Fibroblast of skin of abdomen (primary cell): Measurements from ENCODE around the gene SPATA1. TPM values are rescaled to one million over a fixed set of nuclear protein-coding genes. Genes with fewer than 3 reads are reported as not detected.
A peak's percentile ranks its signal among the peaks of the same experiment; 100 is the strongest.
"Not testable (repeated sequence)": the region's sequence is repeated elsewhere in the genome, so short reads cannot be mapped to it uniquely, and the experiment has no call there.

Source experiments
- DNase-seq: peaks from one replicate; pipeline ENCODE4 v3.0.0-alpha.2; 2013
- polyA plus RNA-seq, 2 experiments: library from polyadenylated mRNA; unstranded; fragments of 120-200 nt; gene quantifications; one replicate each; pipeline ENCODE4 v1.2.1, GENCODE V29; 2013; ENCODE audit not compliant: insufficient read length in 2 of 2

SPATA1 gene, protein sequence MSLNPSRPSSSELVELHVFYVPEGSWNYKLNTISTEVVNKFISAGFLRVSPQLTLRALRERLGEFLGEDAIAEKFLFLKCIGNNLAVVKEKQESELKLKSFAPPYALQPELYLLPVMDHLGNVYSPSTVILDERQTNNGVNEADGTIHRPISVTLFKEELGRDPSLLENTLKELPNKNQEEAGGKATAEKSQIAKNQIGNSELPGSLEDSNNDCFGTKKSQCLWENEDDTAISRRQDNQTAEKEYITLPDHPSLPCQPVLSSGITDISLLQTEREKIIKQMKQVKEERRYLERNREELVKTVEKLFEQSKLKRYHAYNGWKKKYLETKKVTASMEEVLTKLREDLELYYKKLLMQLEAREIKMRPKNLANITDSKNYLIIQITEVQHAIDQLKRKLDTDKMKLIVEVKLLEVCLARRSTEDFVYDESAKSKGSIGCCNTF
- 0.53 TPM for polyA plus RNA-seq (2013, experiment 1 of 2; ENCODE audit: insufficient read length)
- 0.83 TPM for polyA plus RNA-seq (2013, experiment 2 of 2; ENCODE audit: insufficient read length)

DNA sequence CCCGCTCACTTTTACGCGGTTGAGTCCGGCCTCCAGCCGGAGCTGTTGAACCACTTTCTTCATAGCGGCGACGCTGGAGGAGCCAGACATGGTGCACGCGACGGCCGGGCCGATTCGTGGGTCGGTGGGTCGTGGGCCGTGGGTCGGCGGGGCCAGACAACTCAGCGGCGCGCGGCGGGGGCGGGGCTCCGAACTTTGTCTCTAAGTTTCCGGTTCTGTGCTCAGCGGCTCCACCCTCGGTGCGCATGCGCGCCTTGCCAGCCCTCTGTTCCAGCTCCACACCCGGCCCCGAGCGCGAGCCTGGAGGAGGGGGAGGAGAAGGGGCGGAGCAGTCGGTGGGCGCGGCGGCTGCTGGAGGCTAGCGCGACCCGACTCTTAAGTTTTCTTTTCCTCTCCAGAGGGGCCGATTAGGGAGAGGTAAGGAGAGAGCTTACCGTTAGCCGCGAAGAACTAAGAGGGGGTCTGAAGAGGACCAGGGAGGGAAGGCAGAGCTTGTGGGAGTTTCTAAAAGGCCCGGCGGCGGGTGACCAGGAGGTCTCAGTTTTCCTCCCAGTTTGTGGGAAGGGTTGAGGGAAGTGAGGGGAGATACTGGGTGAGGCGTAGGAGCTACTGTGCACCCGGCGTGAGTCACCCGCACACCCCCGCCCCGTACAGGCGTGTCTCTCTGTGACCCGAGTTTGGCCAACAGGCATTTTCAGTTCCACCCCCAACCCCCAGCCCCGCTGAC is at the start of gene SPATA1, which contains the start of gene GNG5:
Gene SPATA1, plus strand, starts transcription at position 385 of the 727 bp plus-strand sequence. CDS start 9,974 bp downstream, outside the sequence.
Gene GNG5, minus strand, starts transcription at position 580 of the 727 bp plus-strand sequence. Its CDS starts 490 bp downstream, at position 90.
- peak; percentile 97 for DNase-seq

DNA sequence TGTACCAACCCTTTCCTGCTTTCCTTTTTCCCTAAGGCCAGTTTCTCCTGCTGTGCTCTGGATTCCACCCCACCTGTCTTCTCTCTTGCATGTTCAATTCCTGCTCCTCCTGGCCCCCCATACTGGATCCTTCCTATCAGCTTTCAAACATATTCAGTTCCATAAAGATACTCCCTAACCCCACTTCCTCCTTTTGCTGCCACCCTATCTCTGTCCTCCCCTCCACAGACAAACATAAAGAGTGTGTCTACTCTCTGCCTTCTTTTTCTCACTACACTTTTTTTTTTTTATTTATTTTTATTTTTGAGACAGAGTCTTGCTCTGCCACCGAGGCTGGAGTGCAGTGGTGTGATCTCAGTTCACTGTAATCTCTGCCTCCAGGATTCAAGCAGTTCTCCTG is 44.1 kb upstream of the SPATA1 start:
- DNase-seq = no peak

GRCh38 chr1:84467298-84467697 is 38.9 kb upstream of the SPATA1 start:
- DNase-seq = no peak

- DNase-seq = no peak
Observed at GRCh38 chr1:84476225-84476624, 30.0 kb upstream of the SPATA1 start.

DNA sequence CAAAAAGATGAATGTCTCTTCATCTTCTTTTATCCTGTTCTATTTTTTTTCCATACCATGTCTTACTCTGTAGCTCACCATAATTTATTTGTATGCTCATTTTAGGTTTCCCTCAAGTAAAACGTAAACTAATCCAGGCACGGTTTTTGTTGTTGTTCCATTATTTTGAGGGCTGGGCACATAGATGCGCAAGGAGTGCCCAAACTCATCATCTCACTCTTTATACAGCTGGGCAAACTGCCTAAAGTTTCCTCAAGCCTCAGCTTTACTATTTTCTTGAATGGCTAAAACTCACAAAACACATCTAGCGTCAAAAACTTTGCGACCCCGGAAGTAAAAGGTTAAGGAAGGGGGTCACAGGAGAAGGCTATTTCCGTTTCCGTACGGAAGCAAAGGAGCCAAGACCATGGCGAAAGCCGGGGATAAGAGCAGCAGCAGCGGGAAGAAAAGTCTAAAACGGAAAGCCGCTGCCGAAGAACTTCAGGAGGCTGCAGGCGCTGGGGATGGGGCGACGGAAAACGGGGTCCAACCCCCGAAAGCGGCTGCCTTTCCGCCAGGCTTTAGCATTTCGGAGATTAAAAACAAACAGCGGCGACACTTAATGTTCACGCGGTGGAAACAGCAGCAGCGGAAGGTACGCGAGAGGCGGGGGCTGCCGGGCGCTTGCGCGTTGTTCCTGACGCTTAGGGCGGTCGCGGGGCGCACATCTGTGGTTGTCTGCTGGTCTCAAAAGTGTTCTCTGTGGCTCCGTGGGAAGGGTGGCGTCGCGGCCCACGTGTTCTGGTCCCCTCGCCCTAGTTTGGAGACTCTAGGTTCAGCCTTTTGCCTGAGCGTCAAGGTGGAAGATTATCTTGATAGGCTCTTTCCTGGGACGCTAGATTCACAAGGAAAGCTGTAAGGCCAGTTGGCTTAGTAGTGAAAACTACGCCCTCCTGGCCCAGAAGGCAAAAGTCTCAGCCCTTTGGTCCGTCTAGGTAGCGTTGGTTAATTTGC is 27.0 kb upstream of the SPATA1 start, which contains the start of gene RPF1:
Gene RPF1, plus strand, starts transcription at position 391 of the 993 bp plus-strand sequence. Its CDS starts 16 bp downstream, at position 407.
- DNase-seq = peak; percentile 88

- DNase-seq = no peak
Observed at GRCh38 chr1:84479998-84480397, 26.2 kb upstream of the SPATA1 start.

DNA sequence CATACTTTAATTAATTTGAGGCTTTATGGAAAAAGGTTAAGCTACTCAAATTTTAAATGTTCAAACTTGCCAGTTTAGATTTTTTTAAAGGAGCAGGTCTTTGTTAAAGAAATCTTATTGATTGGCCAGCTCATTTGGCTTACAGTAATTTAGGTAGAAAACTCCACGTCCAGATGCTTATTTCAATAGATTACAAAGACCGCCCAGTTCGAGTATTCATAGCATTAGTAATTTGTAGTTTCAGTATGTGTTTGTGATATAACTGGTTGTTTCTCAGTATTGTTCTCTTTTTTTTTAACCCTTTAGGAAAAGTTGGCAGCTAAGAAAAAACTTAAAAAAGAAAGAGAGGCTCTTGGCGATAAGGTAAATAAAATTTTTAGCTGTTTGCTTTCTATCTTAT is 25.5 kb upstream of the SPATA1 start:
- no peak for DNase-seq

DNA sequence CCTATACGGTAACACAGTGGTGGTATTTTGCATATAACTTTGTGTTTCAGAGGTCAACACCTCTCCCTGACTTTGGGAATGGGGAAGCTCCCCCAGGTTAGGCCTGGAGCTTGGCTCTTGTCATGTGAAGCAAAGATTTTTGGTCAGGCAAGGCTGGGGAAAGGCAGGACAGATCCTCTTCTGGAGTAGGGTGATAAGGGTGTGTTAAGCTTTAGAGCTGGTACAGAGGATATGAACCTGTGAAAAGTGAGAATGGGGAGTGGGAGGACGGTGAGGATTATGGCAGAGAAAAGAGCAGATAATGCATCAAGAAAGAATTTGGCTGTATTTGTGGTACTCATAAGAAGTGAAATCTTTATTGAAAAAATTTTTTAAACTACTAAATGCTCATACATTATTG is 24.9 kb upstream of the SPATA1 start:
- no peak for DNase-seq

DNA sequence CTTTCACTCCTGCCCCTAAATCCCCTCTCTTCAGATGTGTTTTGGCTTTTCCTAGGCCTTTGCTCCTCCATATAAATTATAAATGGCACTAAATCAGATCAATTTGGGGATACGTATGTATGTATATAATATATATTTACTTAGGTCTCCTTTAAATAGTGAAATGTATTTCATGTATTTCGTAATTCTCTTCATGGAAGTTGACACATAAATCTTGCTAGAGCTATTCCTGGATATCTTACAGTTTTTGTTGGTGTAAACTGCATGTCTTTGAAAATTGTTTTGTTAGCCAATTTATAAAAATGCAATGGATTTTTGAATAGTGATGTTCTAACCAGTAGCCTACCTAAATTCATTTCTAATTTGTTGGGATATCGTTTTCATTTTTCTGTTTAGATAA is 18.1 kb upstream of the SPATA1 start:
- no peak for DNase-seq

- DNase-seq = no peak
Observed at GRCh38 chr1:84489766-84490165, 16.4 kb upstream of the SPATA1 start.

DNA sequence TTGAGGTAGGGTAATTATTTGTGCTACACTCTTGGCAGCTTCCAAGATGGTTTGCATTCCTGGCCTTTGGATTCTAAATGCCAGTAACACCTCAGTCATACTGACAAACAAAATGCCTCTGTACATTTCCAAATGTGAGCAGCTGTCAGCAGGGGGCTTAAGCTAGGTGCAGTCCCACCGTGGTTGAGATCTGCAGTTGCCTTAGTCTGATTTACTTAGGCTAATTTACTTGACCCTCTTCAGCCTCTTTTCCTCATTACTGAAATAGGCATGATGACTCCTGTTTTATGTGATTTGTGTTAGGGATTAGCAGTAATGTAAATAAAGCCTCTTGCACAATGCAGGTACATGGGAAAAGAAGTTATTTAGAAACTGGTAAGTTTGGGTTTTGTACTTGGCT is 13.5 kb upstream of the SPATA1 start:
- DNase-seq = no peak

GRCh38 chr1:84493747-84494146 is 12.4 kb upstream of the SPATA1 start:
- no peak for DNase-seq

DNA sequence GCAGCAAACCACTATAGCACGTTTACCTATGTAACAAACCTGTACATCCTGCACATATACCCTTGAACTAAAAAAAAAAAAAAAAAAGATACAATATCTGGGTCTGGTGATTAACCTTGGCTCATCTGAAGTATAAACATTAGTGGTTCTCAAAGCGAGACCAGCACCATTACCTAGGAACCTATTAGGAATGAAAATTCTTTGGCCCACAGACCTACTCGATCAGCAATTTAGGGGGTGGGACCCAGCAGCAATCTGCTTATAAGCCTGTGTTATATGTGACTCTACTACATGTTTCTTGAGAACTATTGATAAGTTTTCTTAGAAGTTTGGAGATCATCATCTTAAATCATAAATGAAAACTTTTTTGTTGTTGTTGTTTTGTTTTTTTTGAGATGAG is 9.7 kb upstream of the SPATA1 start:
- DNase-seq = no peak

GRCh38 chr1:84497631-84498275 is 8.4 kb upstream of the SPATA1 start:
- DNase-seq = no peak

DNA sequence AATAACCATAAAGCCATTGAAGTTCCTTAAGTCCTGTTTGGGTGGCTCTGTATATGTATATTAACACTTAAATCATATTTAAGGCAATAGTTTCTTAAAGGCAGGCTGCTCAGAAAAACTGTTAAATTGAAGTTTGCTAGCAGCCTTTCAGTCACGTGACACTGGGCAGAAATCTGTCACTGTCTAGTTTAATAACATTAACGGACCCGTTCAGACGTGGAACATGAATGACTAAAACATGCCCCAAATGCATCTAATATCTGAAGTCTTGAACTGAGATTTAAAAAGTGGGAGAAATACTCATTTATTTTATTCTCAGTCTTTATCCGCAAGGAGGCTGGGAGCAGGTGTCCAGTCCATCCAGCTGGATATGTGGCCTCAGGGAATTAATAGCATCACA is 3.3 kb upstream of the SPATA1 start:
- DNase-seq = no peak

- peak; percentile 74 for DNase-seq
Observed at GRCh38 chr1:84504580-84505492, 1.4 kb upstream of the SPATA1 start.

GRCh38 chr1:84505493-84506001 is 639 bp upstream of the SPATA1 start:
- peak; percentile 64 for DNase-seq

DNA sequence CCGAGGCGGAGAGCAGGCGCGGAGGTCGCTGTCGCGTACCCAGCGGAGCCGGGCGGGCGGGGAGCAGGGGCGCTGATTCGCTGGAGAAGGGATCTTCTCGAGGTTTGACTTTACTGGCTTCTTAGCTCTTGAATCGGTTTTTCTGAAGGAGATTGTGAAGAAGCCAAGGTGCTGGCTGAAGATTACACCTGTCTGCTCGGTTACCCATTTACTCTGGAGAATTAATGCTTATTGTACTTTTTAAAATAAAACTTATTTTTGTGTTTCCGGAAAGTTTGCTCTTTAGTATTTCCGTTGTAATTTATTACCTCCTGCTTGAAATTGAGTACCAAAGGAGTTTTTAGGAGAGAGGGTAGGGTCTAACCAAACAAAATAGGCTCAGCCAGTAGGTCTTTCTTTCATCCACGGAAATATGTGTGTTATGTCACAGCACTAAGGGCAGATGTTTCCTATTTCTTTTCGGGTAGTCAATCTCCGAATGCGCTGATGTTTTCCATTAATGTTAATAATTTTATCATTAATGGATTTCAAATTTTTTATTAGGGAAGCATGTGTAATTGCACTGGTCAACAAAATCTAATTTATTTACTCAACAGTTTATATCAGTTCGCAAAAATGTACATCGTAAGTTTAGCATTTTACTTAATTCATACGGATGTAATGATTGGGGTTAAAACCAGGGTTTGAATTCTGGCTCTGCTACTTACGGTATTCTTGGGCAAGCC is 705 bp downstream of the SPATA1 start:
- no peak for DNase-seq

DNA sequence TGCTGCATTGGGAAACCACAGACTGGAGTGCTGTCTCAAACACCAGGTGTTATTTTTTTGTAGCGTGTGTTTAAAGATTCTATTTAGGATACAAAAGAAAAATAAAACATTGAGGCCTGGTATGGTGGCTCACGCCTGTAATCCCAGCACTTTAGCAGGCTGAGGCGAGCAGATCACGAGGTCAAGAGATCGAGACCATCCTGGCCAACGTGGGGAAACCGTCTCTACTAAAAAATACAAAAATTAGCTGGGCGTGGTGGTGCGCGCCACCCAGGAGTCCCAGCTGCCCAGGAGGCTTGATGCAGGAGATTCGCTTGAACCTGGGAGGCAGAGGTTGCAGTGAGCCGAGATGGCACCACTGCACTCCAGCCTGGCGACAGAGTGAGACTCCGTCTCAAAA is 1.7 kb downstream of the SPATA1 start:
- not testable (repeated sequence) for DNase-seq

DNA sequence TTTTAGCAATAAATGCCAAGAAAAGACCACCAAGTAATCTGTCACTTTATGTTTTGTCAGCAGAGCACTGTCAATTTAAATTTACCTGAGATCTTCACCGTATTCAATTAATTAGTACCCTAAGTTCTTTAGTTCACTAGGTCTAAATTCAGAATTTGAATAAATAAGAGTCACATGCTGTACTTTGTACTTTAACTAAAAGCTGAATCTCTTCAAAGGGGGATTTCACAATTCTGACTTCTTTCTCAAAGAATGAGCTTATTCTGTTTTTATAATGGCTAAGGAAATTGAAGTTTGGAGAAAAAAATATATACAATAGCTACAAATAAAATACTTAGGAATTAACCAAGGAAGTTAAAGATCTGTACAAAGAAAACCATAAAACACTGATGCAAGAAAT is 2.3 kb downstream of the SPATA1 start:
- no peak for DNase-seq
